Caco-2 (cell line): ENCODE results near the gene RUNX1. TPM values are rescaled to one million over a fixed set of nuclear protein-coding genes. Genes with fewer than 3 reads are reported as not detected.

Experiments used
- BruUV-seq: library from RNA; stranded (reverse); fragments of 400-500 nt; replicated peaks from 2 replicates; lab custom pipeline; 2021; lab: Mats Ljungman, UMichigan
- CTCF ChIA-PET: fragments of 300-600 bp; sonication (Branson Sonifier 250); formaldehyde crosslinking; loops from one replicate; lab custom pipeline; 2022; ENCODE audit warnings: antibody characterized with exemption; lab: Charles Lee
- POLR2A ChIA-PET: fragments of 300-600 bp; sonication (Branson Sonifier 250); formaldehyde crosslinking; loops from one replicate; lab custom pipeline; 2022; ENCODE audit warnings: antibody characterized with exemption; lab: Charles Lee
- DNase-seq, 2 experiments: peaks; one replicate each; pipeline versions ENCODE4 v3.0.0 to v3.0.0-alpha.2; 2020 to 2022
- H3K27me3 ChIP-seq: replicated peaks from 2 replicates; pipeline ENCODE4 v1.6.0; 2011; ENCODE audit warnings: low read length; ENCODE audit not compliant: control insufficient read depth, insufficient read depth
- H3K36me3 ChIP-seq: 2 replicates; pipeline ENCODE4 v1.5.1; 2011; ENCODE audit warnings: low read length; ENCODE audit not compliant: control insufficient read depth, insufficient read depth
- H3K4me1 ChIP-seq: fragments of 250-450 bp; sonication (Bioruptor Pico); 2 replicates; pipeline ENCODE4 v1.5.1; 2020; ENCODE audit warnings: mild to moderate bottlenecking
- H3K4me3 ChIP-seq: 2 replicates; pipeline ENCODE4 v1.5.1; 2011; ENCODE audit warnings: low read depth, mild to moderate bottlenecking, control low read depth, low read length
- H3K9me3 ChIP-seq: fragments of 250-450 bp; sonication (Bioruptor Pico); 2 replicates; pipeline ENCODE4 v1.5.1; 2020; ENCODE audit warnings: mild to moderate bottlenecking, moderate library complexity
- H3K27ac Mint-ChIP-seq: one replicate; pipeline ENCODE4 v1.8.0; 2022; ENCODE audit warnings: mixed read lengths; ENCODE audit not compliant: unreplicated experiment
- H3K27me3 Mint-ChIP-seq: one replicate; pipeline ENCODE4 v1.8.0; 2022; ENCODE audit warnings: mixed read lengths; ENCODE audit not compliant: insufficient read depth, unreplicated experiment
- H3K36me3 Mint-ChIP-seq: one replicate; pipeline ENCODE4 v1.8.0; 2022; ENCODE audit warnings: mild to moderate bottlenecking, mixed read lengths; ENCODE audit not compliant: insufficient read depth, unreplicated experiment
- H3K4me1 Mint-ChIP-seq: one replicate; pipeline ENCODE4 v1.8.0; 2022; ENCODE audit warnings: low read depth, mixed read lengths; ENCODE audit not compliant: unreplicated experiment
- H3K4me3 Mint-ChIP-seq: one replicate; pipeline ENCODE4 v1.8.0; 2022; ENCODE audit warnings: mild to moderate bottlenecking, moderate library complexity, mixed read lengths; ENCODE audit not compliant: unreplicated experiment
- H3K9me3 Mint-ChIP-seq: one replicate; pipeline ENCODE4 v1.8.0; 2022; ENCODE audit warnings: mixed read lengths; ENCODE audit not compliant: unreplicated experiment
- intact Hi-C: fragments of 100-400 bp; cut with micrococcal nuclease; formaldehyde crosslinking; loops from one replicate; pipeline ENCODE4 v1.10.0; 2022; ENCODE audit not compliant: unreplicated experiment
- total RNA-seq: library from RNA; stranded (reverse); gene quantifications from 2 replicates; pipeline ENCODE4 v1.2.3, GENCODE V29; 2022
- TF ChIP-seq, protein P1 (sequence below), 2 experiments: fragments of 200-600 bp in 1 of 2; IDR thresholded peaks; 1 replicate in 1 of 2; 2 replicates in 1 of 2; pipeline versions ENCODE4 v1.5.1 to v1.8.0; 2011 to 2022; ENCODE audit warnings: antibody characterized with exemption in 1 of 2, control low read depth in 1 of 2, inconsistent platforms in 1 of 2, low read depth in 1 of 2, low read length in 1 of 2, mild to moderate bottlenecking in 1 of 2, moderate library complexity in 1 of 2; ENCODE audit not compliant: insufficient read depth in 1 of 2, severe bottlenecking in 1 of 2, unreplicated experiment in 1 of 2

The RUNX1 gene
- total RNA-seq, 1 experiment from 2014 or later = 11.7 TPM

GRCh38 chr21:35015435-35016024, 33.6 kb downstream of the RUNX1 start:
- intact Hi-C loops = no loop called here
- no peak for DNase-seq
- Mint-ChIP-seq H3K4me1 (peaks cover 18% of the 10 kb centered on the region), H3K9me3 (no peaks in the 10 kb centered on the region), H3K36me3 (no peaks in the 10 kb centered on the region), H3K27me3 (no peaks in the 10 kb centered on the region), H3K4me3 (no peak overlapping the region), H3K27ac (no peak overlapping the region)
- Histone ChIP-seq H3K27me3 (no peaks in the 10 kb centered on the region), H3K4me1 (peaks cover 25% of the 10 kb centered on the region), H3K4me3 (no peak overlapping the region), H3K36me3 (no peaks in the 10 kb centered on the region), H3K9me3 (no peaks in the 10 kb centered on the region)
- BruUV-seq = no TSS peak
- TF ChIP-seq, protein P1, sequence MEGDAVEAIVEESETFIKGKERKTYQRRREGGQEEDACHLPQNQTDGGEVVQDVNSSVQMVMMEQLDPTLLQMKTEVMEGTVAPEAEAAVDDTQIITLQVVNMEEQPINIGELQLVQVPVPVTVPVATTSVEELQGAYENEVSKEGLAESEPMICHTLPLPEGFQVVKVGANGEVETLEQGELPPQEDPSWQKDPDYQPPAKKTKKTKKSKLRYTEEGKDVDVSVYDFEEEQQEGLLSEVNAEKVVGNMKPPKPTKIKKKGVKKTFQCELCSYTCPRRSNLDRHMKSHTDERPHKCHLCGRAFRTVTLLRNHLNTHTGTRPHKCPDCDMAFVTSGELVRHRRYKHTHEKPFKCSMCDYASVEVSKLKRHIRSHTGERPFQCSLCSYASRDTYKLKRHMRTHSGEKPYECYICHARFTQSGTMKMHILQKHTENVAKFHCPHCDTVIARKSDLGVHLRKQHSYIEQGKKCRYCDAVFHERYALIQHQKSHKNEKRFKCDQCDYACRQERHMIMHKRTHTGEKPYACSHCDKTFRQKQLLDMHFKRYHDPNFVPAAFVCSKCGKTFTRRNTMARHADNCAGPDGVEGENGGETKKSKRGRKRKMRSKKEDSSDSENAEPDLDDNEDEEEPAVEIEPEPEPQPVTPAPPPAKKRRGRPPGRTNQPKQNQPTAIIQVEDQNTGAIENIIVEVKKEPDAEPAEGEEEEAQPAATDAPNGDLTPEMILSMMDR (IDR thresholded peaks at IDR 0.05; ENCODE audit: insufficient read depth in 1 of 2, low read depth in 1 of 2, low read length in 1 of 2, severe bottlenecking in 1 of 2, unreplicated experiment in 1 of 2) = no peak
- ChIA-PET CTCF (no interaction called here), POLR2A (no interaction called here)

GRCh38 chr21:35014302-35015041, 34.6 kb downstream of the RUNX1 start:
- Mint-ChIP-seq H3K4me3 (no peak overlapping the region), H3K9me3 (no peaks in the 10 kb centered on the region), H3K27ac (no peak overlapping the region), H3K4me1 (peaks cover 8% of the 10 kb centered on the region), H3K27me3 (no peaks in the 10 kb centered on the region), H3K36me3 (no peaks in the 10 kb centered on the region)
- BruUV-seq = no TSS peak
- TF ChIP-seq, protein P1 (IDR thresholded peaks at IDR 0.05; ENCODE audit: insufficient read depth in 1 of 2, low read depth in 1 of 2, low read length in 1 of 2, severe bottlenecking in 1 of 2, unreplicated experiment in 1 of 2) = no peak
- H3K36me3 ChIP-seq = no peaks in the 10 kb centered on the region
- ChIA-PET POLR2A (no interaction called here), CTCF (no interaction called here)
- H3K4me3 ChIP-seq = no peak overlapping the region
- intact Hi-C loops = no loop called here
- no peak for DNase-seq
- peaks cover 16% of the 10 kb centered on the region for H3K4me1 ChIP-seq
- no peaks in the 10 kb centered on the region for H3K27me3 ChIP-seq
- no peaks in the 10 kb centered on the region for H3K9me3 ChIP-seq

DNA sequence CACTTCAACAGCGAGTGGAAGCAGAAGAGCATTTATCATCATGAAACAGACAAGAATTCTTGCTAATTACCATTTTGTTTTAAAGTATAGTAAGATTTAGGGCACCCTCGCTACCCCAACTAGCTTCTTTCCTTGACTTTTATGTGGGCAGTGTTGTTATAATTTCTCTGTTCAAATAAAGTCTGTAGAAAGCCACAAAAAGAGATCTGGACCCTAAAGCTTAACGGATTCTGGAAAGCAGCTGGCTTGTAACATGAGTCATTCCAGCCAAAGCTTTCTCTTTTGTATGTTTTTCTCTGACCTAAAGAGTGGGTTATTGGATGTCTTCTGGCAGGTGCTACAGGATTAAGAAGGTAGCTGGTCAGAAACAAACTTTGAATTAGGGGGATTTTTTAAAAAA, 37.4 kb downstream of the RUNX1 start:
- DNase-seq = no peak
- Mint-ChIP-seq H3K27me3 (no peaks in the 10 kb centered on the region), H3K4me1 (no peaks in the 10 kb centered on the region), H3K27ac (no peak overlapping the region), H3K9me3 (no peaks in the 10 kb centered on the region), H3K4me3 (no peak overlapping the region), H3K36me3 (no peaks in the 10 kb centered on the region)
- Histone ChIP-seq H3K4me3 (no peak overlapping the region), H3K36me3 (no peaks in the 10 kb centered on the region), H3K4me1 (peaks cover 6% of the 10 kb centered on the region), H3K9me3 (no peaks in the 10 kb centered on the region), H3K27me3 (no peaks in the 10 kb centered on the region)
- intact Hi-C loops = no loop called here
- CTCF ChIA-PET = no interaction called here
- BruUV-seq = no TSS peak
- POLR2A ChIA-PET = no interaction called here
- TF ChIP-seq, protein P1 (IDR thresholded peaks at IDR 0.05; ENCODE audit: insufficient read depth in 1 of 2, low read depth in 1 of 2, low read length in 1 of 2, severe bottlenecking in 1 of 2, unreplicated experiment in 1 of 2) = no peak
